GM12878 (cell line): ENCODE data around the gene CRKL. TPM values are rescaled to one million over a fixed set of nuclear protein-coding genes. Genes with fewer than 3 reads are reported as not detected.

Experiments used
- ATAC-seq: fragments of 200-7000 bp; cut with Tn5 transposase; 3 replicates; pipeline ENCODE4 v1.9.1; 2020; ENCODE audit warnings: mild to moderate bottlenecking, moderate library complexity
- BruUV-seq: library from RNA; stranded (reverse); fragments of 400-500 nt; replicated peaks from 2 replicates; lab custom pipeline; 2021; lab: Mats Ljungman, UMichigan
- CTCF ChIA-PET: fragments of 300-600 bp; sonication (Branson Sonifier 250); formaldehyde crosslinking; extraction: SDS; loops from one replicate; lab custom pipeline; 2021; ENCODE audit warnings: inconsistent platforms; lab: Yijun Ruan, JAX
- POLR2A ChIA-PET: fragments of 350-600 bp; formaldehyde crosslinking; extraction: SDS; loops from one replicate; lab custom pipeline; 2021; ENCODE audit warnings: inconsistent platforms; lab: Charles Lee
- RAD21 ChIA-PET: fragments of 300-600 bp; sonication (Branson Sonifier 250); formaldehyde crosslinking; loops from one replicate; lab custom pipeline; 2023; ENCODE audit warnings: antibody characterized with exemption; ENCODE audit not compliant: unreplicated experiment; lab: Charles Lee
- SMC1A ChIA-PET: fragments of 300-600 bp; sonication (Branson Sonifier 250); formaldehyde crosslinking; loops from one replicate; lab custom pipeline; 2023; ENCODE audit not compliant: unreplicated experiment, uncharacterized antibody; lab: Charles Lee
- DNase-seq: peaks from one replicate; pipeline ENCODE4 v3.0.0-alpha.2; 2011; ENCODE audit warnings: low read depth, low spot score
- FAIRE-seq: peaks from 3 replicates; lab custom pipeline; 2011; peaks lifted over from hg19 to GRCh38; lab: Jason Lieb, UNC
- H2AFZ ChIP-seq: 2 replicates; pipeline ENCODE4 v1.6.0; 2011; ENCODE audit warnings: low read depth, low read length, control low read depth; ENCODE audit not compliant: control insufficient read depth
- H3K27ac ChIP-seq: 2 replicates; pipeline ENCODE4 v1.5.1; 2011; ENCODE audit warnings: control low read depth; ENCODE audit not compliant: control insufficient read depth, insufficient read depth
- H3K27me3 ChIP-seq, 2 experiments: replicated peaks in 1 of 2; 2 replicates each; pipeline versions ENCODE4 v1.6.0 to v1.6.1; 2011; ENCODE audit warnings: low read length in 1 of 2; ENCODE audit not compliant: control insufficient read depth in 2 of 2, insufficient read depth in 2 of 2
- H3K36me3 ChIP-seq, 2 experiments: 2 replicates each; pipeline ENCODE4 v1.5.1; 2011; ENCODE audit warnings: low read length in 1 of 2; ENCODE audit not compliant: control insufficient read depth in 2 of 2, insufficient read depth in 2 of 2
- H3K4me1 ChIP-seq: 2 replicates; pipeline ENCODE4 v1.6.1; 2011; ENCODE audit warnings: mild to moderate bottlenecking, low read length, moderate library complexity, mixed read lengths; ENCODE audit not compliant: control insufficient read depth, insufficient read depth
- H3K4me2 ChIP-seq: 2 replicates; pipeline ENCODE4 v1.6.0; 2011; ENCODE audit warnings: control low read depth; ENCODE audit not compliant: control insufficient read depth, insufficient read depth
- H3K4me3 ChIP-seq: fragments of 200-600 bp; sonication (generic); 2 replicates; pipeline ENCODE4 v1.5.1; 2016
- H3K79me2 ChIP-seq: 2 replicates; pipeline ENCODE4 v1.6.0; 2011; ENCODE audit warnings: low read length; ENCODE audit not compliant: control insufficient read depth, insufficient read depth
- H3K9ac ChIP-seq: 2 replicates; pipeline ENCODE4 v1.8.0; 2011; ENCODE audit warnings: low read length, control low read depth, mixed read lengths; ENCODE audit not compliant: control insufficient read depth, insufficient read depth
- H3K9me3 ChIP-seq: replicated peaks from 3 replicates; pipeline ENCODE4 v1.5.1; 2011; ENCODE audit warnings: mild to moderate bottlenecking, low read length; ENCODE audit not compliant: control insufficient read depth, insufficient read depth
- H4K20me1 ChIP-seq: 2 replicates; pipeline ENCODE4 v1.6.0; 2011; ENCODE audit not compliant: control insufficient read depth, insufficient read depth
- BCL11A ChIP-seq: IDR thresholded peaks from 2 replicates; pipeline ENCODE4 v1.6.1; 2011; ENCODE audit warnings: low read depth, low read length
- ESRRA ChIP-seq: IDR thresholded peaks from 2 replicates; pipeline ENCODE4 v1.6.1; 2012; ENCODE audit warnings: mild to moderate bottlenecking, low read length, improper control_type of control experiment
- IKZF2 ChIP-seq, 2 experiments: fragments of 450-650 bp; IDR thresholded peaks; 2 replicates each; pipeline ENCODE4 v1.6.1; 2017; ENCODE audit warnings: mild to moderate bottlenecking in 2 of 2, moderate library complexity in 2 of 2
- MXI1 ChIP-seq: fragments of 150-350 bp; IDR thresholded peaks from 2 replicates; pipeline ENCODE4 v1.6.1; 2011; ENCODE audit warnings: low read depth, mild to moderate bottlenecking, inconsistent platforms, low read length, improper control_type of control experiment
- NR2C2 ChIP-seq: IDR thresholded peaks from 2 replicates; pipeline ENCODE4 v1.6.1; 2011; ENCODE audit warnings: borderline replicate concordance, low read depth; ENCODE audit not compliant: control insufficient read depth, insufficient read length
- POLR2A ChIP-seq: IDR thresholded peaks from 2 replicates; pipeline ENCODE4 v1.6.1; 2011; ENCODE audit warnings: low read depth, mild to moderate bottlenecking, low read length
- SRF ChIP-seq, 2 experiments: IDR thresholded peaks; 2 replicates each; pipeline ENCODE4 v1.6.1; 2011; ENCODE audit warnings: low read depth in 2 of 2, low read length in 2 of 2, mild to moderate bottlenecking in 1 of 2, moderate library complexity in 1 of 2
- STAT1 ChIP-seq: fragments of 450-650 bp; conservative IDR thresholded peaks from 2 replicates; pipeline ENCODE4 v1.6.1; 2014; ENCODE audit warnings: antibody characterized with exemption, mild to moderate bottlenecking
- STAT3 ChIP-seq: IDR thresholded peaks from 2 replicates; pipeline ENCODE4 v1.6.1; 2011; ENCODE audit warnings: low read depth, low read length, improper control_type of control experiment
- TAF1 ChIP-seq: IDR thresholded peaks from 2 replicates; pipeline ENCODE4 v1.6.1; 2011; ENCODE audit warnings: mild to moderate bottlenecking, low read depth, low read length, borderline replicate concordance
- ZBED1 ChIP-seq: IDR thresholded peaks from 2 replicates; pipeline ENCODE4 v1.6.1; 2016; ENCODE audit warnings: borderline replicate concordance
- WGBS: methylation state at CpG from one replicate; pipeline ENCODE4 v1.1.6; 2016; ENCODE audit warnings: low lambda C conversion rate; ENCODE audit not compliant: insufficient replicate concordance, insufficient coverage; ENCODE audit errors: missing lambda C conversion rate; 5-methylcytosine and 5-hydroxymethylcytosine counted together
- in situ Hi-C: fragments of 300-500 bp; cut with MboI; formaldehyde crosslinking; loops from 9 replicates; pipeline ENCODE4 v1.14.3; 2018; ENCODE audit warnings: mixed read lengths
- intact Hi-C: fragments of 100-400 bp; cut with micrococcal nuclease; formaldehyde crosslinking; loops from one replicate; pipeline ENCODE4 v1.14.2; 2022; ENCODE audit not compliant: unreplicated experiment
- polyA plus RNA-seq, 11 experiments: library from polyadenylated mRNA; depleted of rRNA in 4 of 11; unstranded in 6 of 11; stranded (reverse) in 5 of 11; fragments of >200 nt; fragmentation: Nextera tagmentation in 4 of 11; fragmentation: Illumina TruSeq in 1 of 11; extraction: Ambion mirVana in 4 of 11; extraction: Trizol in 1 of 11; gene quantifications; 1 replicate in 1 of 11; 2 replicates in 10 of 11; pipeline versions ENCODE4 v1.2.1 to v1.2.3, GENCODE V29; 2011 to 2016; ENCODE audit warnings: inconsistent platforms in 2 of 11, missing spikeins in 2 of 11, low read depth in 1 of 11
- total RNA-seq, 4 experiments: library from RNA; depleted of rRNA in 3 of 4; stranded (reverse); fragments of >200 nt in 3 of 4; fragmentation: Illumina TruSeq in 1 of 4; extraction: Trizol in 1 of 4; gene quantifications; 2 replicates each; pipeline versions ENCODE4 v1.2.1 to v1.2.3, GENCODE V29; 2013 to 2021

CRKL gene
- total and polyA plus RNA-seq, 10 of the 15 experiments (the other 5 are each of a cell fraction or from before 2014, with no cell fraction given), result 12.6 to 61.2 (median 32.7) TPM

DNA sequence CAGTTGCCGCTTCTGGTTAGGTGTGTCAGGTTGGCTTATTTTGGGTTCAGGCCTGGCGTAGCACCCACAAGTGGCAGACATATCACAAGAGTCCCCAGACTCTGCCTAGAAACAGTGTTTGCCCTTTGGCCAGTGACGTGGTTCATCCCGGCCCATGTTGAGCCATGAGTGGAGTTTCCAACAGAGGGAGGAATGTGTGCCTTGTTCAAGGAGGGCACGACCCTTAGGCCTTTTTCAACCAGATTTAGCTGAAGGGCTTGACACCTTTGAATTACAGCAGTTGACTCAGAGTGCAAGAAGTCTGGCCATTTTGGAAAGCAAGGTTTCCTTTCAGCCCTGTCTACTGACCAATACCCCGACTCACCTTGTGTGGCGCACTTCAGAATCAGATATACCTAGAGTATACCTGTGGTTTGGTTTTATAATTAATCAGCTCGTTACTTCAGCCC, 34.7 kb downstream of the CRKL start (continued):
- TF ChIP-seq IKZF2 (IDR thresholded peaks at IDR 0.05) (no peak), TAF1 (no peak), STAT1 (no peak), STAT3 (no peak)

DNA sequence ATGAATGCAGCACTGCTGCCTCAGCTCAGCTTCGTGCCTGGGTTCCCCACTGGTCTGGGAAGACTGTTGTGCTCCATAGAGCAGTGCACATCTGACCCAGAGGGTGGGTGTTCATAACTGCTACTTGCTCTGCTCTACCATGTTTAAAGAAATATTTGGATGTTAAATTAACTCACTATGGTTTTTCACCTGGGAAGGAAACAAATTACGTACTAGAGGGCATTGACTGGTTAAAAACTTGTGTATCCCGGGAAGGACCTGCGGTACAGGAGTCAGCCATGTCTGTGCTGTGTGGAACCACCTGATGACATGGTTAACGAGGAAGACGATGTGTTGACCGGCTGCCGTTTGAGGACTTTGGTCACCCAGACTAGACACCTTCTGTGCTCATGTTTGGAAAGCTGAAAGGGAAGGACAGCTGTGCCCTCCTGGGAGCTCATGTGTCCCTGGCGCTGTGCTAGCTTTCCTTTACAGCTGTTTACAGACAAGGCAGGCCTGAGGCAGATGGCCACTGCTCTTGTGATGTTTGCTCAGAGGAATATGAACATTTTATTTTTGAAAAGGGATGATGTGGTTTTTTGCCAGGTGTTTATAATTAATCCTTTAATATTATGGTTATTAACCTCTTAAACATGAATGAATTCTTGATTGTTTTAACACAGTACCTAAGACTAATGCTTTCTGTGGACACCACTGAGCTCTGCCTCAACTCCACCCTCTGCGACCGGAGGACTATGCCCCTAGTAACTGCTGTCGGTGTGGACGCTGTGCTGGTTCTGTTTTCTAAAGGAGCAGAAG, 35.5 kb downstream of the CRKL start:
- ChIA-PET SMC1A (interaction anchor here (0.9 to 1.8 kb wide), 2 partner anchors 15 to 67 kb away, joined by 3 read pairs; no protein-coding TSS in a partner anchor), CTCF (interaction anchor here (1.4 kb wide), 1 partner anchor 8 kb away, joined by 6 read pairs; no protein-coding TSS in a partner anchor), POLR2A (interaction anchor here (0.7 kb wide), 1 partner anchor 31 kb away, joined by 3 read pairs; no protein-coding TSS in a partner anchor)

More for the DNA sequence above, 35.5 kb downstream of the CRKL start:
- BruUV-seq, result no TSS peak
- Histone ChIP-seq H4K20me1 (peaks cover 2% of the 10 kb centered on the region), H3K4me1 (no peaks in the 10 kb centered on the region; the same call in 1 of the 2 replicates), H3K9me3 (no peaks in the 10 kb centered on the region), H2AFZ (no peak overlapping the region), H3K9ac (no peak overlapping the region), H3K27me3 (no peaks in the 10 kb centered on the region; a peak in 1 of 4 replicates), H3K36me3 (peaks cover 18 to 41% of the 10 kb centered on the region in 2 experiments), H3K4me3 (no peak overlapping the region), H3K79me2 (peaks cover 12% of the 10 kb centered on the region), H3K27ac (no peak overlapping the region), H3K4me2 (no peak overlapping the region)
- no peak for ATAC-seq
- 94% methylated on average over 13 of the region's 13 CpGs for WGBS
- DNase-seq, result no peak
- no peak for FAIRE-seq
- RAD21 ChIA-PET, result no interaction called here
- in situ Hi-C loops, result no loop called here
- TF ChIP-seq SRF (IDR thresholded peaks at IDR 0.05; ENCODE audit: low read depth in 2 of 2, low read length in 2 of 2), result no peak
- no peak for TF ChIP-seq ZBED1
- no peak for TF ChIP-seq BCL11A
- 0 out of 2 replicates have a peak, but pooled peaks have one; percentile 18 for TF ChIP-seq POLR2A
- TF ChIP-seq NR2C2, result no peak
- TF ChIP-seq MXI1, result no peak
- no peak for TF ChIP-seq ESRRA
- intact Hi-C loops, result no loop called here
